Small intestine (tissue), 7 donors: ENCODE measurements around the gene NEK11. TPM values are rescaled to one million over a fixed set of nuclear protein-coding genes. Genes with fewer than 3 reads are reported as not detected.

ENCODE experiments used
- DNase-seq, 2 donors: peaks; one replicate each; pipeline versions ENCODE4 v3.0.0 to v3.0.0-alpha.2; 2013
- FAIRE-seq: peaks from 2 replicates; lab custom pipeline; 2012; peaks lifted over from hg19 to GRCh38; lab: Jason Lieb, UNC
- H3K27ac ChIP-seq, 3 donors: one replicate each; pipeline ENCODE4 v1.5.1; 2013; ENCODE audit warnings: low read length in 2 of 3, mild to moderate bottlenecking in 2 of 3, control low read depth in 1 of 3, inconsistent platforms in 1 of 3, low read depth in 1 of 3, moderate library complexity in 1 of 3
- H3K27me3 ChIP-seq, 3 donors: one replicate each; pipeline ENCODE4 v1.6.1; 2013; ENCODE audit warnings: low read length in 3 of 3, inconsistent platforms in 1 of 3; ENCODE audit not compliant: control insufficient read depth in 3 of 3, insufficient read depth in 3 of 3
- H3K36me3 ChIP-seq, 3 donors: one replicate each; pipeline ENCODE4 v1.6.1; 2013; ENCODE audit warnings: low read length in 3 of 3, inconsistent platforms in 1 of 3, low read depth in 1 of 3, mild to moderate bottlenecking in 1 of 3, moderate library complexity in 1 of 3; ENCODE audit not compliant: control insufficient read depth in 3 of 3, insufficient read depth in 2 of 3
- H3K4me1 ChIP-seq, 3 donors: one replicate each; pipeline ENCODE4 v1.6.1; 2013; ENCODE audit warnings: low read length in 2 of 3, inconsistent platforms in 1 of 3, low read depth in 1 of 3, mild to moderate bottlenecking in 1 of 3, moderate library complexity in 1 of 3; ENCODE audit not compliant: control insufficient read depth in 3 of 3, insufficient read depth in 2 of 3
- H3K4me3 ChIP-seq, 3 donors: one replicate each; pipeline ENCODE4 v1.5.1; 2013; ENCODE audit warnings: low read length in 3 of 3, control low read depth in 1 of 3, inconsistent platforms in 1 of 3, low read depth in 1 of 3, mild to moderate bottlenecking in 1 of 3, moderate library complexity in 1 of 3
- H3K9me3 ChIP-seq, 2 donors: one replicate each; pipeline ENCODE4 v1.6.1; 2013; ENCODE audit warnings: low read depth in 1 of 2, low read length in 1 of 2; ENCODE audit not compliant: control insufficient read depth in 2 of 2, insufficient read depth in 1 of 2
- WGBS, 3 donors: extraction: QIAGEN DNeasy Blood & Tissue Kit; methylation state at CpG; one replicate each; pipeline ENCODE4 v1.1.7; 2013; 5-methylcytosine and 5-hydroxymethylcytosine counted together
- polyA plus RNA-seq, 4 donors: library from polyadenylated mRNA; stranded (reverse) in 3 of 4; unstranded in 1 of 4; fragments of 200-250 nt in 3 of 4; fragments of 120-200 nt in 1 of 4; gene quantifications; one replicate each; pipeline versions ENCODE4 v1.2.1 to v1.2.3, GENCODE V29; 2013
- donor health status: healthy with polysubstance abuse.
- donor health status: control.
- donor health status: control.
- donor health status: Bipolar disorder and iron deficiency.
- donor health status: healthy.

The NEK11 gene
- polyA plus RNA-seq, 4 donors: 0.81 to 11.0 (median 1.2) TPM

DNA sequence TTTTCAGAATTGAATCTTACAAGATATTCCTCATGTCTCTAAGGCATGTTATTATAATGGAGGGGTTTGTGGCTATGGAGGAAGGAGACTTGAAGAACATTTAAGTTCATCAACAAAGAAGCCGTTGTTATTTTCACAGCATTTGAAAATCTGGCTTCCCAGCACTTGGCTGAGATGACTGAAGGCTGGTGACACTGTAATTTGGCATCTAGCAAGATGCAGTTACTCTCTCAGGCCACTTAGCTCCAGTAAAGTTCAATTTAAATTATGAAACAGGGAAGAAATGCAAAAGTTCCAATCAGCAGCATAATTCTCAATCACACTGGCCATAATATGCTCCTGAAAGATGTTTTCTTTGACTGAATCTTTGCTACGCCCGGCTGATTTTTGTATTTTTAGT is 215.5 kb downstream of the NEK11 start:
- H3K27me3 ChIP-seq: no peaks in the 10 kb centered on the region
- H3K36me3 ChIP-seq: no peaks in the 10 kb centered on the region
- WGBS, 3 donors: 70 to 87% (median 75%) methylated on average over 3 of the region's 3 CpGs
- FAIRE-seq (no peak), DNase-seq (no peak)
- H3K9me3 ChIP-seq: no peaks in the 10 kb centered on the region
- H3K4me1 ChIP-seq: no peaks in the 10 kb centered on the region
- H3K27ac ChIP-seq: no peak overlapping the region
- H3K4me3 ChIP-seq: no peak overlapping the region

DNA sequence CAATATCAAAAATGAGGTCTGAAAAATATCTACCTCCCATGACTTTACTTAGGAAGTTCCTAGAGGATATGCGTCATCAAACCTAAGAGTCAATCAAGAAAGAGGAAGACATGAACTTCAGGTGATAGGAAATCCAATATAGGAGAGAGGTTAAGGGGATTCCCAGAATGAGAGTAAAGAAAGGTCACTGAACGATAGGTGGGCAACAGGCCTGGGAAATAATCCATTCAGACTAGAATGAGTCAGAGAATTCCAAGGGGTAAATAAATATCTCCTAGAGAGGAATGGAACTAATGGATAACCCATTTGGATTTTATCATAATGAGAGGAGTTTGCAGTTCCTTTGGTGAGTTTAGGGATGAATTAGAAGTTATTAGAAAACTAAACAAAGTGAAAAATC is 223.8 kb downstream of the NEK11 start:
- Histone ChIP-seq H3K4me3 (no peak overlapping the region), H3K27me3 (no peaks in the 10 kb centered on the region), H3K9me3 (no peaks in the 10 kb centered on the region), H3K27ac (no peak overlapping the region), H3K4me1 (no peaks in the 10 kb centered on the region), H3K36me3 (no peaks in the 10 kb centered on the region)
- WGBS, 3 donors: 42 to 88% (median 65%) methylated on average over 2 of the region's 2 CpGs
- no peak for FAIRE-seq
- no peak for DNase-seq

GRCh38 chr3:131260525-131260924 is 233.8 kb downstream of the NEK11 start:
- WGBS, 3 donors: 69 to 81% (median 78%) methylated on average over 3 of the region's 3 CpGs
- FAIRE-seq (no peak), DNase-seq (no peak)
- Histone ChIP-seq H3K27me3 (no peaks in the 10 kb centered on the region), H3K4me1 (no peaks in the 10 kb centered on the region), H3K27ac (no peak overlapping the region), H3K4me3 (no peak overlapping the region), H3K9me3 (no peaks in the 10 kb centered on the region), H3K36me3 (no peaks in the 10 kb centered on the region)

GRCh38 chr3:131261104-131261503 is 234.4 kb downstream of the NEK11 start:
- Histone ChIP-seq H3K4me3 (no peak overlapping the region), H3K27ac (no peak overlapping the region), H3K27me3 (no peaks in the 10 kb centered on the region), H3K9me3 (no peaks in the 10 kb centered on the region), H3K4me1 (no peaks in the 10 kb centered on the region), H3K36me3 (no peaks in the 10 kb centered on the region)
- DNase-seq (no peak), FAIRE-seq (no peak)
- 79 to 93% (median 82%) methylated on average over 1 of the region's 1 CpG for WGBS, 3 donors

DNA sequence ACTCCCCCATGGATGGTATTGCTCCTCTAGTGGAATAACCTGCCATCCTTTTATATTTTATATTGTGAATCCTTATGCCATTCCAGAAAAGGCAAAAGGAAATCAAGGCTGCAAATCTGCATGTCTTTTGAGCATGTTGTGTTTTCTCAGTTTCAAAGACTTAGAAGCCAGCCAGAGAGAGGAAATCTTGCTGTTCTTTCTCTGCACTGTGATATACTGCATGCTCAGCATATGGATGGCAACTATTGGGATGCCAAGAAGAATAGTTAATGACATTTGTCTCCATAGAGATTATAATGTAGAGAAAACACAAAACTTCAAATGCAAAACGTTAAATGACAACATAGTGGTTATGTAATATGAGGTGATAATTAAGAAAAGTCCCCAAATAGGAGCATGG is 248.9 kb downstream of the NEK11 start:
- H3K36me3 ChIP-seq: no peaks in the 10 kb centered on the region
- H3K4me3 ChIP-seq: no peak overlapping the region
- DNase-seq (no peak), FAIRE-seq (no peak)
- no peaks in the 10 kb centered on the region for H3K9me3 ChIP-seq
- no peaks in the 10 kb centered on the region for H3K27me3 ChIP-seq
- H3K27ac ChIP-seq: no peak overlapping the region
- WGBS, 3 donors: 43 to 55% (median 46%) methylated on average over 1 of the region's 1 CpG
- H3K4me1 ChIP-seq: no peaks in the 10 kb centered on the region

DNA sequence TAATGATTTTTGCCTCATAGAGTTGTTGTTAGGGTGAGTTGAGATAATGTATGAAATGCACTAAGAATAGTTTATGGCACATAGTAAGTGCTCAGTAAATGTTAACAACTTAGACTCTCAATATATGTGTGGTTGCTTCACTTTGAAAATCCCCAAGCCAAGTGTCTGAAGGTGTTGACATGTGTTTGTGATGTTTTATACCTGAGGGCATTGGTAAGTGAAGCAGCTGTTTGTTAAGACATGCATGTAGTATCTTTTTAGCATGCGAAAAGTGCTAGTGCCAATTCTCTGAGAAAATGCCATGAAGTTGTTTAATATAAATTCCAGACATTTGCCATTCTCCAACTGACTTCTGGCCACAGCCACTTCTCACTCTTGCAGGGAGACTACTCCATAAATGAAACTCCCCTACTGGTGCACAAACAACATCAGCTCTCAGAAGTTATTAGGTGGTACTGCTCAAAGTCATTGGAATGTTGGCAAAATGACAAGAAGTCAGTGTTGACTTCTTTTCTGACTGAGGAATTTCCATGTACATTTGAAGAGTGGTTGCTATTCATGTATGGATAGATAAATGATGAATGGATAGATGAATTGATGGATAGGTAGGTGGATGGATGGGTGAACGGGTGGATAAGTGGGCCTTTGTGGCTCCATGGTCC is 251.3 kb downstream of the NEK11 start:
- Histone ChIP-seq H3K4me1 (no peaks in the 10 kb centered on the region), H3K27ac (no peak overlapping the region), H3K9me3 (no peaks in the 10 kb centered on the region), H3K36me3 (no peaks in the 10 kb centered on the region), H3K27me3 (no peaks in the 10 kb centered on the region), H3K4me3 (no peak overlapping the region)
- WGBS, 3 donors: 89 to 93% (median 93%) methylated on average over 2 of the region's 2 CpGs
- FAIRE-seq (no peak), DNase-seq (no peak)

GRCh38 chr3:131279577-131279976 is 252.9 kb downstream of the NEK11 start:
- DNase-seq (no peak), FAIRE-seq (no peak)
- Histone ChIP-seq H3K4me3 (no peak overlapping the region), H3K4me1 (no peaks in the 10 kb centered on the region), H3K27ac (no peak overlapping the region), H3K27me3 (no peaks in the 10 kb centered on the region), H3K9me3 (no peaks in the 10 kb centered on the region), H3K36me3 (no peaks in the 10 kb centered on the region)
- 89 to 94% (median 92%) methylated on average over 2 of the region's 2 CpGs for WGBS, 3 donors

- no peak for DNase-seq
- Histone ChIP-seq H3K27me3 (no peaks in the 10 kb centered on the region), H3K9me3 (no peaks in the 10 kb centered on the region), H3K4me3 (no peak overlapping the region), H3K4me1 (no peaks in the 10 kb centered on the region), H3K36me3 (no peaks in the 10 kb centered on the region), H3K27ac (no peak overlapping the region)
- WGBS, 3 donors: 57 to 87% (median 83%) methylated on average over 2 of the region's 2 CpGs
- no peak for FAIRE-seq
Observed at GRCh38 chr3:131282379-131282778, 255.7 kb downstream of the NEK11 start.

DNA sequence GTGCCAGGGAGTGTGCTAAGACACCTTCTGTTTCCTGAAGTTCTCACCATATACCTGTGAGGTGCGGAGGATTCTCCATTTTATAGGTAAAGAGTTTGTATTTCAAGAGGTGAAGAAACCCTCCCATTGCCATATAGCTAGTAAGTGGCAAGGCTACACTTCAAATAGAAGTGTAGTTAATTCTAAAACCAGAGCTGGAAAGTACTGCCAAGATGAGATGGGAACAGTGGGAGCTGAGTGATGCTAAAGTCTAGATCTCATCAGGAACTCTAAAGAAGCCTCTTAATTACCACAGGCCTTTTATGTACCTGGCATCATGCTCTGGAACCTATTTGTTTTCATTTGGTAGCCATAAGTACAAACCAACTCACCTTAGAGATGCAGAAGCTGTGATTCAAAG is 256.3 kb downstream of the NEK11 start:
- FAIRE-seq (no peak), DNase-seq (no peak)
- H3K27ac ChIP-seq: no peak overlapping the region
- 97 to 98% (median 97%) methylated on average over 1 of the region's 1 CpG for WGBS, 3 donors
- H3K9me3 ChIP-seq: no peaks in the 10 kb centered on the region
- no peaks in the 10 kb centered on the region for H3K27me3 ChIP-seq
- H3K4me3 ChIP-seq: no peak overlapping the region
- no peaks in the 10 kb centered on the region for H3K36me3 ChIP-seq
- no peaks in the 10 kb centered on the region for H3K4me1 ChIP-seq
